BJ (cell line): Measurements from ENCODE around the gene SLC26A1. TPM values are rescaled to one million over a fixed set of nuclear protein-coding genes. Genes with fewer than 3 reads are reported as not detected.
"Not testable (repeated sequence)": the region's sequence is repeated elsewhere in the genome, so short reads cannot be mapped to it uniquely, and the experiment has no call there.

Experiments
- CTCF ChIA-PET: fragments of 350-600 bp; formaldehyde crosslinking; extraction: SDS; loops from one replicate; lab custom pipeline; 2021; ENCODE audit warnings: antibody characterized with exemption, inconsistent platforms; lab: Yijun Ruan, JAX
- POLR2A ChIA-PET: fragments of 300-600 bp; sonication (Branson Sonifier 250); formaldehyde crosslinking; extraction: SDS; loops from one replicate; lab custom pipeline; 2021; ENCODE audit warnings: antibody characterized with exemption; lab: Charles Lee
- DNase-seq: peaks from one replicate; pipeline ENCODE4 v3.0.0-alpha.2; 2011; ENCODE audit warnings: low read depth
- H3K27me3 ChIP-seq: 2 replicates; pipeline ENCODE4 v1.6.0; 2011; ENCODE audit warnings: low read length; ENCODE audit not compliant: control insufficient read depth, insufficient read depth
- H3K36me3 ChIP-seq: 2 replicates; pipeline ENCODE4 v1.5.1; 2011; ENCODE audit warnings: low read length; ENCODE audit not compliant: control insufficient read depth, insufficient read depth
- H3K4me3 ChIP-seq: 2 replicates; pipeline ENCODE4 v1.5.1; 2011; ENCODE audit warnings: low read depth, mild to moderate bottlenecking, control low read depth, low read length
- polyA plus RNA-seq: library from polyadenylated mRNA; depleted of rRNA; stranded (reverse); fragments of >200 nt; gene quantifications from 2 replicates; pipeline ENCODE4 v1.2.3, GENCODE V29; 2011
- TF ChIP-seq, protein P1 (sequence below): IDR thresholded peaks from 2 replicates; pipeline ENCODE4 v1.5.1; 2011; ENCODE audit warnings: low read depth, mild to moderate bottlenecking, control low read depth, inconsistent platforms, low read length, moderate library complexity; ENCODE audit not compliant: insufficient read depth

SLC26A1 gene
- polyA plus RNA-seq, 1 experiment = not detected

DNA sequence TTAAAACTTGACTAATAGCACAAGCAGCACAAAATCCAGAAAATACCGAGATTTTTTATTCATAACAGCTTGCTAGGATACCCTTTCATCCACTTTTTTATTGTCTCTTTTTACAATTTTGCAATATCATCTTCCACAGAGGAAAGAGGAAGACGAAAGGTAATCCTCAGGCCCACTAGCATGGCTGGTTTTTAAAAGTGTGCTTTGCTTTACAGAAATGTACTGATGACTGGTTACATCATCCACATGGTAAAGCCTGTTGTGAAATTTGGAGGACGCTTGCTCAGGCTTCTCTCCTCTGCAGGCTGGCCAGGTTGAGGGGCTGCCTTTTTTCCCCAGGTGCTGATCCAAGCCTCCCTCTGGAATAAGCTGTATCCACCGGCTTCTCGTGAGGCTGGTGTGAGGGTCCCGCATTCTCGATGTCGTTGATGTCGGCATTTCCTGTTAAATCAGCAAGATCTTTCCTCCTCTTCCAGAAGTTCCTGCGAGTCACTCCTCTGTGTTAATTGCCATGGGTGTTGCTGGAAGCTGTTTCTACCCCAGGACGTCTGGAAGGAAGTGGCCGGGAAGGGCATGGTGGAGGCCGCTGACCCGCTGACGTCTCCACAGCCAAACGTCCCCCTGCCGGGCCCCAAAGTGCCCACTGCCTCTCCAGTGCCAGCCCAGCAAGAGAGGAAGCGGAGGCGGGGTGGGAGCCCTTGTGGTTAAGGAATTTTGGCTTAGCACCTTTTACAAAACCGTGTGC lies 14.1 kb downstream of the SLC26A1 start:
- Histone ChIP-seq H3K36me3 (no peaks in the 10 kb centered on the region), H3K27me3 (no peaks in the 10 kb centered on the region), H3K4me3 (no peak overlapping the region)
- ChIA-PET POLR2A (no interaction called here), CTCF (interaction anchor here (0.7 kb wide), 1 partner anchor 15 kb away, joined by 3 read pairs; no protein-coding TSS in a partner anchor)
- DNase-seq = no peak
- TF ChIP-seq, protein P1, sequence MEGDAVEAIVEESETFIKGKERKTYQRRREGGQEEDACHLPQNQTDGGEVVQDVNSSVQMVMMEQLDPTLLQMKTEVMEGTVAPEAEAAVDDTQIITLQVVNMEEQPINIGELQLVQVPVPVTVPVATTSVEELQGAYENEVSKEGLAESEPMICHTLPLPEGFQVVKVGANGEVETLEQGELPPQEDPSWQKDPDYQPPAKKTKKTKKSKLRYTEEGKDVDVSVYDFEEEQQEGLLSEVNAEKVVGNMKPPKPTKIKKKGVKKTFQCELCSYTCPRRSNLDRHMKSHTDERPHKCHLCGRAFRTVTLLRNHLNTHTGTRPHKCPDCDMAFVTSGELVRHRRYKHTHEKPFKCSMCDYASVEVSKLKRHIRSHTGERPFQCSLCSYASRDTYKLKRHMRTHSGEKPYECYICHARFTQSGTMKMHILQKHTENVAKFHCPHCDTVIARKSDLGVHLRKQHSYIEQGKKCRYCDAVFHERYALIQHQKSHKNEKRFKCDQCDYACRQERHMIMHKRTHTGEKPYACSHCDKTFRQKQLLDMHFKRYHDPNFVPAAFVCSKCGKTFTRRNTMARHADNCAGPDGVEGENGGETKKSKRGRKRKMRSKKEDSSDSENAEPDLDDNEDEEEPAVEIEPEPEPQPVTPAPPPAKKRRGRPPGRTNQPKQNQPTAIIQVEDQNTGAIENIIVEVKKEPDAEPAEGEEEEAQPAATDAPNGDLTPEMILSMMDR = no peak

DNA sequence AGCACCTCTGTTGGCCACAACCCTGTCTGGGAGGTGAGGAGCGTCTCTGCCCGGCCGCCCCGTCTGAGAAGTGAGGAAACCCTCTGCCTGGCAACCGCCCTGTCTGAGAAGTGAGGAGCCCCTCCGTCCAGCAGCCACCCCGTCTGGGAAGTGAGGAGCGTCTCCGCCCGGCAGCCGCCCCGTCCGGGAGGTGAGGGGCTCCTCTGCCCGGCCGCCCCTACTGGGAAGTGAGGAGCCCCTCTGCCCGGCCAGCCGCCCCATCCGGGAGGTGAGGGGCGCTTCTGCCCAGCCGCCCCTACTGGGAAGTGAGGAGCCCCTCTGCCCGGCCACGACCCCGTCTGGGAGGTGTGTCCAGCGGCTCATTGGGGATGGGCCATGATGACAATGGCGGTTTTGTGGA lies 17.2 kb downstream of the SLC26A1 start:
- H3K36me3 ChIP-seq, H3K4me3 ChIP-seq, POLR2A ChIA-PET, H3K27me3 ChIP-seq, DNase-seq, CTCF ChIA-PET: not testable (repeated sequence)

DNA sequence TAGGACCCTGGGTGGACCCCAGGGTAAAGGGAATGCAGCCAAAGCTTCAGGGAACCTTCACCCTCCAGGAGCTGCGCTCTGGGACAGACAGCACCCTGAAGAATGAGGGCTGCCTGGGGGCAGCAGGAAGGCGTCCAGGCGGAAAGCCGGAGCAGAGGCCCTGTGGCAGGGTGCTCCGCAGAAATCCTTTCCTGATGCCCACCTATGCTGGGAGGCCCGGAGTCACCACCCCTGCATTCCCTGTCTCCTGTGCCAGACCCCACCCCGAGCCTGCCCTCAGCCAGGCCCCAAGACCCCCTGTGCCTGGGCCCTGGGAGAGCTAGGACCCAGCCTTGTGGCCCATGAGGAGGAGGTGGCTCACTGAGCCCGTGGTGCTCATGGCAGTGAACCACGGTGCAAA lies 18.5 kb downstream of the SLC26A1 start:
- Histone ChIP-seq H3K27me3 (no peaks in the 10 kb centered on the region), H3K4me3 (no peak overlapping the region), H3K36me3 (peaks cover 2% of the 10 kb centered on the region; the same call in 1 of the 2 replicates)
- no peak for DNase-seq
- TF ChIP-seq, protein P1 = no peak
- POLR2A ChIA-PET = no interaction called here
- CTCF ChIA-PET = no interaction called here

DNA sequence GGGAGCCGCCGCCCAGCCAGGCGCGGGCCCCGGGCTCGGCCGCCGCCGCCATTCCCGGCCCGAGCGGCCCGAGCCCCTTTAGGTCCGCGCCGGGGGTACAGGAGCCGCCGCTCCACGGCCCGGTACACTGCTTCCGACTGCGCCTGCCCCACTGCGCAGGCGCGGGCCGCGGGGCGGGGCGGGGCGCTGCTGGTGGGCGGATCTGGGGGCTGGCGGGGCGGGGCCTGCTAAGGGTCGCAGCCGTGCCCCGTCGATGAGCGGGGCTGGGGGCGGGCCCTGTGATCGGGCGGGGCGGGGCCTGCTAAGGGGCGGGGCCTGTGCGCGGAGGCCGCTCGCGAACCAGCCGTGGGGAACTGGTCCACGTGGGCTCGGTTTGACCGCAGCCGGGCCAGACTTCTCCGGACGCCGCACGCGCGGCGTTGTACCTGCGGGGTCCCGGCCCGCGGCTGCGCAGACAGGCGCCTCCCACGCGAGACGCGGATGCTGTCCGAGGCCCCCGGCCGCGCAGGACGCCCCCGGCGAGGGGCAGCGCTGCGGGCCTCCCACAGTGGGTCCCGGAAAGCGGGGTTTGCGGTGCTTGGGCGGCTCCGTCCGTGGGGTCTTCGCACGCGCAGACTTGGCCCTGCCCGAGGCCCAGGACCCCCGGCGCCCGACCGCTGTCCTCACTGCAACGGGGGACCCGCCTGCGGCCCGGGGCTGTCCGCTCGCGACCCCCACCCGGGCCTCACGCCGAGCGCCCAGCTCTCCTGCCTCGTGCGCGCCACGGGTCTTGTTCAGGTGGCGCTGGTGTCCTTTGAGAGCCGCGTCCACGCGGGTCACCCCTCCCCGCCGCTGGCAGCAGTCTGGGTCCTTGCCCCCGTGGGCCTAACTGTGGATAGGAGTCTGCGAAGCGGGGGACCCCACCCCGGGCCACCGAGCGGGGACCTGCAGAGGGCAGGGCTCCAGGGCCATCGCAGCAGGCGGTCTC lies 19.5 kb downstream of the SLC26A1 start, which contains the start of gene DGKQ:
Gene DGKQ (minus strand): TSS at position 139 of the 967 bp plus-strand sequence. CDS start 87 bp downstream, at position 52.
- ChIA-PET CTCF (no interaction called here), POLR2A (no interaction called here)
- no peaks in the 10 kb centered on the region for H3K27me3 ChIP-seq
- H3K36me3 ChIP-seq = peaks cover 3% of the 10 kb centered on the region; the same call in 1 of the 2 replicates
- DNase-seq = no peak
- H3K4me3 ChIP-seq = peak within 1 kb of the TSS; percentile 63
- TF ChIP-seq, protein P1 = no peak

DNA sequence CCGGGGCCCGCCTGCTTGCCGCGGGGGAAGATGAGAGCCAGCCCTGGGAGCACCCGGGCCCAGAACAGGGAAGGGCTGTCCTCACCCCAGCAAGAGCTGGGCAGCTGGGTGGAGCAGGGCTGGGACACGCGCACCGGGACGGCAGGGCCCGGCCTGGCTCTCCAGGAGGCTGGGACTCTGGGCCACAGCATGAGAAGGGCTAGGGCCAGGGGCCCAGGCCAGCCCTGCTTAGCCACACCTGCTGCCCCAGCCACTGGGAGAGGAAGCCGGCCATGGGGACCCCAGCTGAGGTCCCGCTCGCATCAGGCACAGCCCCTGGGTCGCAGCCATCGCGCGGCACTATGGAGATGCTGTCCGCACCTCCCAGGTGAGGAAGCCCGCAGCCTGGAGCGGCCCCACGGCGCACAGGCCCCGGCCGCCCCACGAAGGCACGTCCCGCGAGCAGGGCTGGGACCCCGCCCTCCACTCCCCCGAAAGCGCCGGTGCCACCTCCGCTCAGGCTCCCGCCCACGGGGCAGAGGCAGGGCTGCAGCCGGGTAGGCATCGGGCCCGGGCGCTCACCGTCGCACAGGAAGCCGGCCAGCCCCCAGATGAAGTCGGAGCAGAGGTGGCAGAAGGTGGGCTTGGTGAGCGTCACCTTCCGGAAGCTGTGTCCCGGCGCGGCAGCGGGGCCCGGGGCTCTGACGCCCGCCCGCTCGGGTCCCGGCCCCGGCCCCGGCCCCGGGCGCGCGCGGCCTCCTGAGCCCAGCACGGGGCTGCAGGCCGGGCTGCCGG lies 20.4 kb downstream of the SLC26A1 start:
- Histone ChIP-seq H3K36me3 (peaks cover 3% of the 10 kb centered on the region; the same call in 1 of the 2 replicates), H3K27me3 (no peaks in the 10 kb centered on the region), H3K4me3 (peak overlapping the region; percentile 63)
- no peak for DNase-seq
- TF ChIP-seq, protein P1 = no peak
- ChIA-PET POLR2A (no interaction called here), CTCF (no interaction called here)
